BE2C (cell line): ENCODE measurements around the gene MYO18A.

Experiments used
- DNase-seq: peaks from one replicate; pipeline ENCODE4 v3.0.0-alpha.2; 2020
- H3K27me3 ChIP-seq: fragments of 250-450 bp; sonication (Bioruptor Pico); 2 replicates; pipeline ENCODE4 v1.5.1; 2020; ENCODE audit warnings: mild to moderate bottlenecking
- H3K36me3 ChIP-seq: fragments of 250-450 bp; sonication (Bioruptor Pico); 2 replicates; pipeline ENCODE4 v1.5.1; 2020; ENCODE audit warnings: mild to moderate bottlenecking
- H3K4me1 ChIP-seq: fragments of 250-450 bp; sonication (Bioruptor Pico); 2 replicates; pipeline ENCODE4 v1.5.1; 2020
- H3K4me3 ChIP-seq: 2 replicates; pipeline ENCODE4 v1.5.1; 2011; ENCODE audit warnings: low read depth, low read length
- H3K9me3 ChIP-seq: fragments of 250-450 bp; sonication (Bioruptor Pico); 2 replicates; pipeline ENCODE4 v1.5.1; 2020
- TF ChIP-seq, protein P1 (sequence below): IDR thresholded peaks from 2 replicates; pipeline ENCODE4 v1.5.1; 2012; ENCODE audit warnings: mild to moderate bottlenecking, low read depth, low read length

The MYO18A gene

DNA sequence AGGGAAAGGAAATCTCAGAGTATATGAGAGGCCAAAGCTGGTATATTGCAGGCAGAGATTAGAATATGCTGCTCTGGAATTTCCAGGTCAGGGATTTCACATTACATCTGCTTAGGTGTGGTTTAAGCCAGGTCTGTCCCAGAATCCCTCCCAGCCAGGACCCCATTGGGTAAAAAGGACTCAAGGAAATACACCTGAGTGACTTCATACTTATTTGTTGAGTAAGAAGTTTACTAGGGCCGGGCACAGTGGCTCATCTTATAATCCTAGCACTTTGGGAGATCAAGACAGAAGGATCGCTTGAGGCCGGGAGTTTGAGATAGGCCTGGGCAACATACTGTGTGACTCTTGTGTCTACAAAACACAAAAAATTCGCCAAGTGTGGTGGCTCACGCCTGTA, 130.0 kb downstream of the MYO18A start:
- H3K27me3 ChIP-seq, result no peaks in the 10 kb centered on the region
- DNase-seq, result no peak
- TF ChIP-seq, protein P1, sequence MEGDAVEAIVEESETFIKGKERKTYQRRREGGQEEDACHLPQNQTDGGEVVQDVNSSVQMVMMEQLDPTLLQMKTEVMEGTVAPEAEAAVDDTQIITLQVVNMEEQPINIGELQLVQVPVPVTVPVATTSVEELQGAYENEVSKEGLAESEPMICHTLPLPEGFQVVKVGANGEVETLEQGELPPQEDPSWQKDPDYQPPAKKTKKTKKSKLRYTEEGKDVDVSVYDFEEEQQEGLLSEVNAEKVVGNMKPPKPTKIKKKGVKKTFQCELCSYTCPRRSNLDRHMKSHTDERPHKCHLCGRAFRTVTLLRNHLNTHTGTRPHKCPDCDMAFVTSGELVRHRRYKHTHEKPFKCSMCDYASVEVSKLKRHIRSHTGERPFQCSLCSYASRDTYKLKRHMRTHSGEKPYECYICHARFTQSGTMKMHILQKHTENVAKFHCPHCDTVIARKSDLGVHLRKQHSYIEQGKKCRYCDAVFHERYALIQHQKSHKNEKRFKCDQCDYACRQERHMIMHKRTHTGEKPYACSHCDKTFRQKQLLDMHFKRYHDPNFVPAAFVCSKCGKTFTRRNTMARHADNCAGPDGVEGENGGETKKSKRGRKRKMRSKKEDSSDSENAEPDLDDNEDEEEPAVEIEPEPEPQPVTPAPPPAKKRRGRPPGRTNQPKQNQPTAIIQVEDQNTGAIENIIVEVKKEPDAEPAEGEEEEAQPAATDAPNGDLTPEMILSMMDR, result no peak
- H3K4me1 ChIP-seq, result peaks cover 30% of the 10 kb centered on the region
- no peaks in the 10 kb centered on the region for H3K9me3 ChIP-seq
- H3K36me3 ChIP-seq, result no peaks in the 10 kb centered on the region
- no peak overlapping the region for H3K4me3 ChIP-seq

DNA sequence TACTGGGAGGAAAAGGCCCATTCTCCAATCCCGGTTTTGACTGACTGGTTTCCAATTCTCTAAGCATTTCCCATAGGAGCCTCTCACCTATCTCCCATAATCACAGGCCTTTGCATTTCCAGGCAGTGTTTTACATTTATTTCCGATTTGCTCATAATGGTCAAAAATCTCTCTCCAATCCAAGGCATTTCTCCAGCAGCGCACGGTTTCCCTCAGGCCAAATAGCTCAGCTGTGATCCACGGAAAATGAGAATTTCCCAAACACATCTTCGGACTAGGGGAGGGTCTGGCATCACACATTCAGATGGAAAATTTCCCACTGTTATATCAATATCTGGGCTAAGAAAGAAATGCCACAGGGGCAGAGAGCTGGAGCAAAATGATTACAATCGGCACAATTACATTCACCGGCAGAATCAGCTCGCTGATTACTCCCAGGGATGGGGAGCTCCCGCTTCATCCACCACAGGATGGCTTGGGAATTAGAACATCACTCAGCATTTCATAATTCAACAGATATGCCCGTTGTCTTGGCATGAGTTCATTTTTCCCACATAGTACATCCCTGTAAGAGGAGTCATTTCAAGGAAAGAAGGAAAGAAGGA, 130.6 kb downstream of the MYO18A start:
- Histone ChIP-seq H3K36me3 (no peaks in the 10 kb centered on the region), H3K4me3 (peak overlapping the region; percentile 11), H3K9me3 (no peaks in the 10 kb centered on the region), H3K4me1 (peaks cover 25% of the 10 kb centered on the region), H3K27me3 (no peaks in the 10 kb centered on the region)
- TF ChIP-seq, protein P1, result no peak
- peak; percentile 37 for DNase-seq

DNA sequence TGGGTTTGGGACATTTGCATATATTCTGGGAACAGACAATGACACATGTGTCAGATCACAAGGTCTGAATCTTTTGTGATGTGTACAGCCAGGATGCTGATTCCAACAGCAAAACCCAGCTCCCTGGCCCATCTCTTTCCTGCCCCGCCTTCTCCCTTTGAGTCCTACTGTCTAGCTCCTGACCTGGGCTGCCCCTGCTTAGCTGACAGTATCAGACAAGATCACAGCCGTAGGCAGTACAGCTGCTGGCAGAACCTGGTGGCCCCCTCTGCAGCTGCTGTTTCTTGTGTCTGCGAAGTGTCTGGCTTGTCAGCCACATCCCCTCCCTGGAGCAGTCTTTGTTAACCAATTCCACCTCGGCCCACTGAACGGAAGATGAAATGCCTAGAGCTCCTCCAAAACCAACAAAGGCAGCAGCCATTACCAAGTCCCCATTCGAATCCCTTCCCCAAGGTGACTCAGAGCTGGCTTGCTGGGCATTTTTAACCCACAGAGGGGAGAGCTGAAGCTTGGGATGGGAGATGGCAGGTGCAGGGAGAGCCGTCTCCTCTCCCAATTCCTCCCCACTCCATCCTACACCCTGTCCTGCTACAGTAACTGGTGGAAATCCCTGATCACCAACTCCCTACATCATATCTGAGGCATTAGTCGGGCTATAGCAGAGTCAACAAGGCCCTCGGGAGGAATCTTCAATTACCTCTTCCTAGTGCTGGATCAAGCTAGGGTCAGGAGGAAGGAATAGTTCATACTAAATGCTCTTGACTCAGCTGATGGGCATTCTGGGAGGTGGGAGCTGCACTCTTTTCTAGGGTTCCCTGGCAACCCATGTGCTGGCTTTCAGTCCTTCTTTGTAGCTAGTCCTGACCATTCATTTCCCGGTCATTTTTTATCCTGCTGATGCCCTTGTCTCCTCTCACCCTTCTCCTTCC, 131.5 kb downstream of the MYO18A start:
- H3K27me3 ChIP-seq, result no peaks in the 10 kb centered on the region
- TF ChIP-seq, protein P1, result no peak
- H3K36me3 ChIP-seq, result no peaks in the 10 kb centered on the region
- peak overlapping the region; percentile 26 for H3K4me3 ChIP-seq
- peak; percentile 93 for DNase-seq
- peaks cover 24% of the 10 kb centered on the region for H3K4me1 ChIP-seq
- no peaks in the 10 kb centered on the region for H3K9me3 ChIP-seq

DNA sequence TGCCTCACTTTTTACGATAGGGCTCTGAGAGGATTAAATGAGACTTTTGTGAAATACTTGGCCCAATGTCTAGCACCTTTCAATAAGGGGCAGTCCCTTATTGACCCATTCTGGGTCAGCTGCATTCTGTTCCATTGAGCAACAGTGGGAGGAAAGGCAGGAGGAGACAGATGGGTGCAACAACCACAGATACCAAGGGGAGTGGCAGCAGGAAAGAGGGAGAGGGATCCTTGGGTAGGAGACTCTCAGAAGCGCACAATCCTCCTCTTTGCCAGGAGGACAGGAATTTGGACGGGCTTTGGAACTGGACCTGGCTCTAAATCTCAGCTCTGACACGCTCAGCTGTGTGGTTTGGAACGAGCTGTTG, 133.7 kb downstream of the MYO18A start:
- no peaks in the 10 kb centered on the region for H3K9me3 ChIP-seq
- TF ChIP-seq, protein P1, result no peak
- H3K36me3 ChIP-seq, result no peaks in the 10 kb centered on the region
- DNase-seq, result no peak
- no peak overlapping the region for H3K4me3 ChIP-seq
- no peaks in the 10 kb centered on the region for H3K27me3 ChIP-seq
- peaks cover 33% of the 10 kb centered on the region for H3K4me1 ChIP-seq

DNA sequence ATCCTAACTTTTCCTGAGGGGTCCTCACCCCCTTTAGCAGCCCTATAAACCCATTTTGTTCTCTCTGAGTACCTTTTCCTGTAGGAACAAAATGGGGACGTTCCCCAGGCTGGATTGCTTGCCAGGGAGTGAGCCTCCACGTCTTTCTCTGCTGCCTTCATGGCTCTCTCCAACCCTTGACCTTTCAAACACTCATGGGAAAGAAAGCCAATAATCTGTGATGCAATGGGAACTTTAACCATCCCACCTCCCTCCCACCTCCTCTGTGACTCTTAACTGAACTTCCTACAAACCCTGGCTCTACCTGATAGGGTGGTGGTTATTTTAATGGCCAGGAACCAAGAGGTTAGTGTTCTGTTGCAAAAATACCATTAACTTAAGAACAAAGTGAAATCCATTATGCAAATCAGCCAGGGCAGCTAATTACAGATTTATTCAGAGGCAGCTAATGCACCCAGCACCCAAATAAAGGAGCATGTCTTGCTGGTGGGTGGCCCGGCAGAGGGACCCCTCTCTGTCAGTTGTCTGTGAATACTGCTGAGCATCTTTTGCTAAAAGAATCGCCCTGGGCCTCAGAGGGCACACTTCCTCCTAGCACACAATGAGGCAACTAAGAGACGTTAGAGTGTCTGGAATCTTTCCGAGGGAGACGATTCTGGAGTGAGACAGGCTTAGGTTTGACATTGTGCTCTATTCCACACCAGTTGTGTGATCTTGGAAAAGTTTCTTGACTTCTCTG, 134.3 kb downstream of the MYO18A start:
- peaks cover 33% of the 10 kb centered on the region for H3K4me1 ChIP-seq

More for the DNA sequence above, 134.3 kb downstream of the MYO18A start:
- DNase-seq, result no peak
- no peaks in the 10 kb centered on the region for H3K36me3 ChIP-seq
- TF ChIP-seq, protein P1, result no peak
- no peak overlapping the region for H3K4me3 ChIP-seq
- no peaks in the 10 kb centered on the region for H3K9me3 ChIP-seq
- no peaks in the 10 kb centered on the region for H3K27me3 ChIP-seq
